Testis (tissue), 3 donors: ENCODE results near the gene PLBD2. TPM values are rescaled to one million over a fixed set of nuclear protein-coding genes. Genes with fewer than 3 reads are reported as not detected.

Experiments
- DNase-seq: peaks from one replicate; pipeline ENCODE4 v3.0.0-alpha.2; 2019
- H3K27ac ChIP-seq, 2 donors: fragments of 200-600 bp; sonication (generic); one replicate each; pipeline ENCODE4 v1.5.1; 2019
- H3K27me3 ChIP-seq: fragments of 200-600 bp; sonication (generic); one replicate; pipeline ENCODE4 v1.5.1; 2019
- H3K36me3 ChIP-seq: fragments of 200-600 bp; sonication (generic); one replicate; pipeline ENCODE4 v1.5.1; 2017; ENCODE audit warnings: low read depth; ENCODE audit errors: missing control alignments
- H3K4me1 ChIP-seq: fragments of 200-600 bp; sonication (generic); one replicate; pipeline ENCODE4 v1.5.1; 2019
- H3K4me3 ChIP-seq, 2 donors: fragments of 200-600 bp; sonication (generic); one replicate each; pipeline ENCODE4 v1.5.1; 2017 to 2019
- H3K9me3 ChIP-seq: fragments of 200-600 bp; sonication (generic); one replicate; pipeline ENCODE4 v1.5.1; 2017
- POLR2A ChIP-seq: fragments of 450-650 bp; IDR thresholded peaks from one replicate; pipeline ENCODE4 v1.6.1; 2017; ENCODE audit warnings: antibody characterized with exemption, mild to moderate bottlenecking, moderate library complexity
- WGBS, 2 donors: methylation state at CpG; one replicate each; pipeline ENCODE4 v1.1.5; 2018; 5-methylcytosine and 5-hydroxymethylcytosine counted together
- intact Hi-C: fragments of 100-400 bp; cut with DNase I; formaldehyde crosslinking; loops from one replicate; pipeline ENCODE4 v1.15.1; 2023; ENCODE audit warnings: low total_unique reads
- polyA plus RNA-seq: library from polyadenylated mRNA; stranded (reverse); fragments of 350-450 nt; fragmentation: Illumina TruSeq; extraction: RNeasy Lipid Tissue Mini Kit (QIAGEN cat#74804); gene quantifications from one replicate; pipeline ENCODE4 v1.2.3, GENCODE V29; 2014; ENCODE audit warnings: low read depth, low replicate concordance; ENCODE audit not compliant: insufficient read depth
- total RNA-seq, 2 donors: library from RNA; depleted of rRNA; stranded (reverse); fragments of >200 nt; gene quantifications; one replicate each; pipeline ENCODE4 v1.2.3, GENCODE V29; 2016
- TF ChIP-seq, protein P1 (sequence below), 3 experiments: fragments of 450-650 bp in 2 of 3; fragments of 200-600 bp in 1 of 3; sonication (generic) in 1 of 3; IDR thresholded peaks; one replicate each; pipeline ENCODE4 v1.5.1; 2016 to 2019; ENCODE audit warnings: antibody characterized with exemption in 3 of 3, mild to moderate bottlenecking in 2 of 3, moderate library complexity in 1 of 3

Gene PLBD2
- total and polyA plus RNA-seq, 3 donors from 2014 or later: 110 to 126 (median 120) TPM

DNA sequence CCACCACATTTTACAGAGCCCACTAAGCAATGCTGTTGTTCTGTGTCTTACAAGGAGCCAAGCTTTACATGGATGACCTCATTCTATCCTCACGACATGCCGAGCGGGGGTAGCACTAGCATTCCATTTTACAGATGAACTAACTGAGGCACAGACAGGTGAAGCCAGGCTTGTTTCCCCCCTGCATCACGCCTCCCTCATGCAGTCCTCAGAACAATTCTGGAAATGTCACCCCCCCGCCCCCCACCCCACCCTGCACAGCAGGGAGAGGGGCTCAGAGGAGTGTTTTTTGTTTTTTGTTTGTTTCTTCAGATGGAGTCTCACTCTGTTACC, 25.0 kb upstream of the PLBD2 start:
- peak overlapping the region; percentile 87 to 92 for H3K4me3 ChIP-seq
- H3K9me3 ChIP-seq: no peaks in the 10 kb centered on the region
- H3K4me1 ChIP-seq: peaks cover 20% of the 10 kb centered on the region
- 45 to 69% methylated on average over 5 of the region's 5 CpGs for WGBS, 2 donors
- TF ChIP-seq, protein P1, sequence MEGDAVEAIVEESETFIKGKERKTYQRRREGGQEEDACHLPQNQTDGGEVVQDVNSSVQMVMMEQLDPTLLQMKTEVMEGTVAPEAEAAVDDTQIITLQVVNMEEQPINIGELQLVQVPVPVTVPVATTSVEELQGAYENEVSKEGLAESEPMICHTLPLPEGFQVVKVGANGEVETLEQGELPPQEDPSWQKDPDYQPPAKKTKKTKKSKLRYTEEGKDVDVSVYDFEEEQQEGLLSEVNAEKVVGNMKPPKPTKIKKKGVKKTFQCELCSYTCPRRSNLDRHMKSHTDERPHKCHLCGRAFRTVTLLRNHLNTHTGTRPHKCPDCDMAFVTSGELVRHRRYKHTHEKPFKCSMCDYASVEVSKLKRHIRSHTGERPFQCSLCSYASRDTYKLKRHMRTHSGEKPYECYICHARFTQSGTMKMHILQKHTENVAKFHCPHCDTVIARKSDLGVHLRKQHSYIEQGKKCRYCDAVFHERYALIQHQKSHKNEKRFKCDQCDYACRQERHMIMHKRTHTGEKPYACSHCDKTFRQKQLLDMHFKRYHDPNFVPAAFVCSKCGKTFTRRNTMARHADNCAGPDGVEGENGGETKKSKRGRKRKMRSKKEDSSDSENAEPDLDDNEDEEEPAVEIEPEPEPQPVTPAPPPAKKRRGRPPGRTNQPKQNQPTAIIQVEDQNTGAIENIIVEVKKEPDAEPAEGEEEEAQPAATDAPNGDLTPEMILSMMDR (IDR thresholded peaks at IDR 0.05): no peak
- no peaks in the 10 kb centered on the region for H3K27me3 ChIP-seq
- H3K27ac ChIP-seq: peak overlapping the region; percentile 59 to 78
- intact Hi-C loops: no loop called here
- H3K36me3 ChIP-seq: no peaks in the 10 kb centered on the region
- no peak for DNase-seq

DNA sequence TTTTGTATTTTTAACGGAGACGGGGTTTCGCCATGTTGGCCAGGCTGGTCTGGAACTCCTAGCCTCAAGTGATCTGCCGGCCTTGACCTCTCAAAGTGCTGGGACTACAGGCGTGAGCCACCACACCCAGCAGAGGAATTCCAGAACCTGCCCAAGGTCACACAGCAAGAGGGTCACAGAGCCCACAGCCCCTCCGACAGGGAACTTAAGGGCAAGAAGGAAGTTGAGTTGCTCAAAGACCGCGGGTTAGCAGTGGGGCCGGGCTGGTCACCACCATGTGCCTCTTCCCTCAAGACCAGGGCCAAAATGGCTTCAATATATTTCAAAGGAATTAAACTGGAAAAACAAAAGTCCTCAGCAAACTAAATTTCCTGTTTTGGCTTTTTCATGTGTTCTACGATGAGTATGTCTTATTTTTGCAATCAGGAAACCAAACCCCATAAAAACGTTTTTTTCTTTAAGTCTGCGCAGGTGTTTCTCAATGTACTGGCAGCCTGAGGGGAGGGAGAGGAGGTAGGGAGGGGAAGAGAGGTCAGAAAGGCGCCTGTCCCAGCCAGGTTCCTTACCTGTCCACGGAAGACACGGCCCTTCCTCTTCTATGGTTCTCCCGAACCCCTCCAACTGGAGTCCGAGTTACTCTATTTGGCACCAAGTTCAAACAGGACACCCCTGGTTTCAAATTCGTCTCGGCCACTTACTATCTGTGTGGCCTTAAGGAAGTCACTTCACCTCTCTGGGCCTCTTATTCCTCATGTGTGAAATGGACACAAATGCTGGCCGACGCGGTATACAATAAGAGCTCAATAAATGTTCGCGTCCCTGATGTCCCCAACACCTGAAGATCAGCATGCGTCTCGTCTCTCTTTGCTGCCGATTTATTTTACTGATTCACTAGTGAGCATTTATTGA, 24.3 kb upstream of the PLBD2 start:
- peak overlapping the region; percentile 87 to 92 for H3K4me3 ChIP-seq
- TF ChIP-seq POLR2A: no peak
- TF ChIP-seq, protein P1 (IDR thresholded peaks at IDR 0.05): no peak
- intact Hi-C loops: no loop called here
- DNase-seq: peak; percentile 32
- H3K36me3 ChIP-seq: no peaks in the 10 kb centered on the region
- H3K27me3 ChIP-seq: no peaks in the 10 kb centered on the region
- H3K4me1 ChIP-seq: peaks cover 20% of the 10 kb centered on the region
- H3K27ac ChIP-seq: peak overlapping the region; percentile 59 to 78
- no peaks in the 10 kb centered on the region for H3K9me3 ChIP-seq
- WGBS, 2 donors: 9 to 12% methylated on average over 27 of the region's 27 CpGs

DNA sequence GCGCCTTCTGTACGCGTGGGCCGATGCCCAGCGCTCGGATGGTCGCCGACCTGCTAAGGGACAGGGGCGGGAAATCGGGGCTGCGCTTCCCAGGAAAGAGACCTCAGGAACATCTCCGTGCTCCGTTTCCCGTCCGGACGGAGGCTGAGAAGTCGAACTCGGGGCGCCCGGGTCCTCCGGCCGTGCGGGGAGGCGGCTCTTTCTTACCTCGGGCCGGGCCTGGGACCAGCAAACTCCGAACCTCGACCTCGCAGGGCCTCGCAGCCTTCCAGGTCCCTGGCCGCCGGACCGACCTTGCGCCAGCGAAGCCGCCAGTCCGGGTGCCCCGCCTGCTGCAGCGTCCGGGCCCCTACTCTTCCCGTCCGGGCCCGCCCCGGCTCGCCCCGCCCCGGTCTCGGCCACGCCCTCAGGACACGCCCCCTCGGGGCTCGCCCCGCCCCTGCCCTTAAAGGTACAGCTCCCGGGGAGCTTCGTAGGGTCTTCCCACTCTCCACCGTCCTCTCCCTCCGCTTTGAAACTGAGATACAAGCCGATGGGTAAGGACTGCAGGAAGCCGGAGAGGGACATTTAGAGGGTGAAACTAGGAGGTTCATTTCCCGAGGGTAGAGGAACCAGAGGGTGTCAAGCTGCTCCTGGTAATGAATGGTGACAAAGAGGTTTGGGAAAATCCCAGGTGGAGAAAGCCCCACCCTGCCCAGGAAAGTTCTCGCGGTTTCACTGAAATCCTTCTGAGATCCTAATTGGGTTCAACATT, 23.4 kb upstream of the PLBD2 start, which contains the start of gene SLC8B1:
TSS of gene SLC8B1 (minus strand) at position 324 of the 754 bp plus-strand sequence. CDS start 2,231 bp downstream, outside the sequence.
- Histone ChIP-seq H3K4me3 (peak within 1 kb of the TSS; percentile 87 to 92), H3K36me3 (no peaks in the 10 kb centered on the region), H3K27me3 (no peaks in the 10 kb centered on the region), H3K9me3 (no peaks in the 10 kb centered on the region), H3K4me1 (peaks cover 20% of the 10 kb centered on the region), H3K27ac (peak within 1 kb of the TSS; percentile 59 to 78)
- DNase-seq: peak; percentile 90
- 0 to 1% methylated on average over 17 to 62 of the region's 62 CpGs for WGBS, 2 donors
- intact Hi-C loops: no loop called here
- peak; percentile 76 for TF ChIP-seq POLR2A
- TF ChIP-seq, protein P1 (IDR thresholded peaks at IDR 0.05): no peak

DNA sequence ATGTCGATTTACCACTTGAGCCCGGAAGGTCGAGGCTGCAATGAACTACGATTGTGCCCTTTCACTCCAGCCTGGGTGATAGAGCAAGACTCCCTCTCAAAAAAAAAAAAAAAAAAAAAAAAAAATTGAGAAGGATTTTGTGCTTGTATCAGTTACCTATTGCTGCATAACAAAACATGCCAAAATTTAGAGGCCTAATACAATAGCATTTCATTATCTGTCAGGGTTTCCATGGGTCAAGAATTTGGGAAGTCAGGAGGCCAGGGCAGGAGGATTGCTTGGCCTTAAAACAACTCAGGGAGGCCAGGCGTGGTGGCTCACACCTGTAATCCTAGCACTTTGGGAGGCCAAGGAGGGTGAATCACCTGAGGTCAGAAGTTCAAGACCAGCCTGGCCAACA, 18.8 kb upstream of the PLBD2 start:
- intact Hi-C loops: no loop called here
- 90 to 96% methylated on average over 5 of the region's 5 CpGs for WGBS, 2 donors
- Histone ChIP-seq H3K4me3 (no peak overlapping the region), H3K4me1 (no peaks in the 10 kb centered on the region), H3K36me3 (no peaks in the 10 kb centered on the region), H3K27me3 (no peaks in the 10 kb centered on the region), H3K9me3 (no peaks in the 10 kb centered on the region), H3K27ac (no peak overlapping the region)
- no peak for DNase-seq
- TF ChIP-seq, protein P1 (IDR thresholded peaks at IDR 0.05): no peak
- TF ChIP-seq POLR2A: no peak
